Central memory CD8-positive, alpha-beta T cell (primary cell): ENCODE data around the gene ATP5F1D.

Source experiments
- ATAC-seq: fragments of 150-1000 bp; cut with Tn5 transposase; replicated peaks from 2 replicates; pipeline ENCODE4 v1.10.0; 2022; ENCODE audit warnings: mild to moderate bottlenecking, moderate FRiP score, moderate number of reproducible peaks; ENCODE audit not compliant: poor library complexity, severe bottlenecking; ENCODE audit errors: extremely low read depth
- DNase-seq, 2 donors: peaks; one replicate each; pipeline ENCODE4 v3.0.0; 2021; ENCODE audit warnings: low spot score in 2 of 2
- H3K27ac Mint-ChIP-seq: one replicate; pipeline ENCODE4 v1.8.0; 2022; ENCODE audit warnings: low read depth, mild to moderate bottlenecking, moderate library complexity, mixed read lengths
- H3K27me3 Mint-ChIP-seq: one replicate; pipeline ENCODE4 v1.8.0; 2022; ENCODE audit warnings: mixed read lengths
- H3K36me3 Mint-ChIP-seq: one replicate; pipeline ENCODE4 v1.8.0; 2022; ENCODE audit warnings: mild to moderate bottlenecking, moderate library complexity, mixed read lengths; ENCODE audit not compliant: insufficient read depth
- H3K4me1 Mint-ChIP-seq: one replicate; pipeline ENCODE4 v1.8.0; 2022; ENCODE audit warnings: mixed read lengths
- H3K4me3 Mint-ChIP-seq: one replicate; pipeline ENCODE4 v1.8.0; 2022; ENCODE audit warnings: mild to moderate bottlenecking, moderate library complexity, mixed read lengths
- H3K9me3 Mint-ChIP-seq: one replicate; pipeline ENCODE4 v1.8.0; 2022; ENCODE audit warnings: mixed read lengths

ATP5F1D gene

DNA sequence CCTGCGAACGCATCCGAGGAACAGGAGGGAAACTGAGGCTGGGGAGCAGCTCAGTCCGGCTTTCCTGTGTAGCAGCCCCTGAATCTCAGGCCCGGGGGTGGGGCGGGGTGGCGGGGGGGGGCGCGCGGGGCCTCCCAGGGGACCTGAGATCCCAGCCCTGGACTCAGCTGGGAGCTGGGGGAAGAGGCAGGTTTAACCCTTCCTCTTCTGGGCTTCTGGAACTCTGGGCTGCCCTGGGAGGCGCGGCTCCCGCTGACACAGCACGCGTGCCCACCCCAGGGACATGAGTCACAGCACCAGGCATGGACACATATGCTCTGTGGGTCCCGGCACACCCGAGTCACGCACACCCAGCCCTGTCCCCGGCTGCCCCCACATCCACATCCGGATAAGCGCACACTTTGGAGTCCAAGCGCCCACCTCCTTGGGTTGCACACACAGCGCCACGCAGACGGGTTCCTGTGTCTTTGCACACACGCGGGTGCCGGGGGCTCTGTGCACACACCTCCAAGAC is 24.1 kb downstream of the ATP5F1D start:
- Mint-ChIP-seq H3K4me3 (peak overlapping the region; percentile 82), H3K36me3 (peaks cover 34% of the 10 kb centered on the region), H3K4me1 (peaks cover 67% of the 10 kb centered on the region), H3K9me3 (no peaks in the 10 kb centered on the region), H3K27ac (peak overlapping the region; percentile 25), H3K27me3 (no peaks in the 10 kb centered on the region)
- ATAC-seq (no peak), DNase-seq (no peak)

DNA sequence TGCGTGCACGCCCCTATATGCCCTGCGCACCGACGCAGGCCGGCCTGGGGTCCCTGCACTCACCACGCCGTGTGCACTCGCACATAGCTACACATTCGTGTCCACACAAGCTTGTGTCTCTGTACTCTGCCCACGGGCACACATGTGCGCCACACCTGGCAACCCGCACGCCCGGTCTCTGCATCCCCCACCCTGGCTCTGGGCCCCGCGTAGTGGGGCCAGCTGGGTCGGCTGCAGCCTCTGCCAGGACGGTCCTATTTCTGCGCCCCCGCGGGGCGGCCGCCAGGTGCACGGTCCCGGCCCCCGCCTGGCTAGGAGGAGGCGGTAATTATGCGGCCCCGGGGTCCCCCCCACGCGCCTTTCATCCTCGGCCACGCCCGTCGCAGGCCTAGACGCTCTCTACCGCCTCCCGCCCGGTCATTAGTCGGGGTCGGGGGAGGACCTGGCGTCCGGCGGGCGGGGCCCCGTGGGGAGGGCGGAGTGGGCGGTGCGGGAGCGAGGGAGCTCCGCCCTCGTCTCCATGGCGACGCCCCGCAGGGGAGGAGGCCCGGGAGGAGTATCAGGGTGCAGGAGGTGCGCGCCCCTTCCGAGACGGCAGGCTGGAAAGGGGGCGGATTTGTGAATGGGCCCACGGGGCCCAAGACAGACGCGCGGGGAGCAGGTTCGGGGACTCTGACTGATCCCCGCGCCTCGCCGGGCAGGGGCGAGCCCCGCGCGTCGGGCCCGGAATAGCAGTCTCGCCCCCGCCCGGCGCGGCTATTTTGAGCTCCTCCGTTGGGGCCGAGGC is 24.8 kb downstream of the ATP5F1D start:
- ATAC-seq = peak; percentile 29
- H3K36me3 Mint-ChIP-seq = peaks cover 34% of the 10 kb centered on the region
- peak overlapping the region; percentile 82 for H3K4me3 Mint-ChIP-seq
- no peak overlapping the region for H3K27ac Mint-ChIP-seq
- no peaks in the 10 kb centered on the region for H3K9me3 Mint-ChIP-seq
- DNase-seq = peak; percentile 74 to 77
- no peaks in the 10 kb centered on the region for H3K27me3 Mint-ChIP-seq
- H3K4me1 Mint-ChIP-seq = peaks cover 71% of the 10 kb centered on the region

DNA sequence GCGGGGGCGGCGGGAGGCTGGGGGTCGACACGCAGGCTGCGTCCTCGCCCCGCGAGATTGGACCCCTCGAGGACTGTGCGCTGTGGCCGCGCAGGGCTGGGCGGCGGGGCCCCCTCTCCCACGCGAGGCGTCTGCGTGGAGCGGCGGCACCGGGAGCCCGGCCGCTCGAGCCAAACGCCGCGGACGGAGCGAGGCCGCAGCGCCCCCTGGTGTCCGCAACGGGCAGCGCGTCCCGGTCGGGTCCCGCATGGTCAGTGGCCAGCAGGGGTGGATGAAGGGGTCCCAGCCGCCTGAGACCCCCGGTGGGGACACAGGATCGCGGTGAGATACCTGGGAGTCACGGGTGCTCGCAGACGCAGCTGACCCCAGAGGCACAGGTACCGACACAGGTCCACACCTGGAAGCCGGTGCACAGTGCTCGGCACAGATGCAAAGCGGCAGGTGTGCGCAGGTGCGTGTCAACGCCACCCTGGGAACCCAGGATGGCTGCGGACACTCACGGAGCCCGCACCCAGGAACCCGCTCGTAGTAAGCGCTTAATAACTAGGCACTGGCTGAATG is 25.4 kb downstream of the ATP5F1D start:
- Mint-ChIP-seq H3K4me1 (peaks cover 71% of the 10 kb centered on the region), H3K27ac (peak overlapping the region; percentile 95)
- ATAC-seq = no peak

DNA sequence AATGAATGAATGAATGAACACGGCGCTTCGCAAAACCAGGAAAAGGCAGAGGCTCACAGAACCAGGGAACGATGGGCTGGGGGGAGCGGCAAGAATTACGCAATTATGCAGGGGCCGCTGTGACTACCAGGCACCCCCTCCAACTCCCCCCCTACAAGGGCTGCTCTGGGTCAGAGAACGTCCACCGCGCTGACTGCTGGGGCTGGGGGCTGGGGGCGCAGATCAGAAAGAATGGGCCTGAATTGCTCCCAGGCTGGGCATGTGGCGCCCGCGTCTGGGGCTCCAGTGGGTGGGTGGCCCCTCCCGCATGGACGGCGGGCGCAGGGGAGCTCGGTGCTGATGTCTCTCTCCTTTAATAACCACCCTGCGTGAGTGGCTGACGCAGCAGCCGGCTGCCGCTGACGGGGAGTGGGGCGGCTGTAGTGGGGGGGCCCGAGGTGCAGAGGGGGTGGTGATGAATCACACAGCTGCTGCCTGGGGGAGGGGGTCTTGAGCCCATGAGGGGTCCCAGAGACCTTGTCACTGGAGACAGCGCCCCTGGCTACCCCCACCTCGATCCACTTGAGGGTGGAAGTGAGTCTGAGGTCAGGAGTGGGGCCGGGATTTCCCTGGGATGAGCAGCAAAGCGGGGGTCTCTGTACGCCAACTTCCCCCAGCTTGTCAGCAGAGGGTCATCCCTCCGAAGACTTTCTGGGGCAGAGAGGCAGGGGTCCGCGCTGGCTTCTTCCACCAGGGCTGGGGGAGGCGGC is 26.1 kb downstream of the ATP5F1D start:
- Mint-ChIP-seq H3K4me3 (peak overlapping the region; percentile 82), H3K27ac (peak overlapping the region; percentile 95), H3K4me1 (peaks cover 69% of the 10 kb centered on the region), H3K9me3 (no peaks in the 10 kb centered on the region), H3K27me3 (no peaks in the 10 kb centered on the region), H3K36me3 (peaks cover 44% of the 10 kb centered on the region)
- ATAC-seq (no peak), DNase-seq (no peak)

More for the DNA sequence above, 25.4 kb downstream of the ATP5F1D start:
- H3K36me3 Mint-ChIP-seq = peaks cover 38% of the 10 kb centered on the region
- peak; percentile 59 to 76 for DNase-seq
- peak overlapping the region; percentile 82 for H3K4me3 Mint-ChIP-seq
- H3K27me3 Mint-ChIP-seq = no peaks in the 10 kb centered on the region
- no peaks in the 10 kb centered on the region for H3K9me3 Mint-ChIP-seq

DNA sequence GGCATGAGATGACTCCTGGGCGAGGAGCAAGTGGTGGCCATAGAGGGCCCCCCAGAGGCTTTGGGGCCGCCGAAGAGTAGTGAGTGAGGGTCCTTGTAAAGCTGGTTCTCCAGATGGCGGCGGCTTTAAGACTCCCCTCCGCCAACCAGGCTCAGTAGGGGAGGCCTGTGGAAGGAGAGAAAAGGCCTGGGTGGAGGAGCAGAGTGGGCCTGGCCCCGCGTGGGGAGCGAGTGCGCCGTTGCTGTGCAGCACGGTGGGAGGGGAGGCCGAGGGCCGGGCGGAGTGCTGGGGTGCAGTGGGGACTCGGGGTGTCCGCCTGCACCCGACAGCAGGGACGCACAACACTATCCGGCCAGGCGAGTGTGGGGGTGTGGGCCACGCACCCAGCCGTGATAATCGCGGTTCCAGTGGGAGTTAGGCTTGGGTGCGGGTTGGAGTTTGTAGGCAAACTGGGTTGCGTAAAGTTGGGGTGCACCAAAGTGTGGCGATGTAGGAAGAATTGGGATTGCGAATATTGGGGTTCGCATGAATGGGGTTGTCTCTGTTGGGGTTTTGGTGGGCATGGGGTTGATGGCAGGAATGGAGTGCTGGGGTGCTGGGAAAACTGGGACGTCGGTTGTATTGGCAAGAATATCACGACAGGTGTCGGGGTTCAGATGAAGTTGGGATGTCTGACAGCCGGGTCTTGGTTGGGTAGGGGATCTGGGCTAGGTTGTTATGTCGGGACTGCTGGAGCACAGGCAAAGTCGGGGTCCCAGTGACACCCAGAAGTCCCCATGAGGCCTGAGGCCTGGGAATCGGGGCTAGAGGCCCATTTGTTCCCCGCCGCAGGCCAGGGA is 26.9 kb downstream of the ATP5F1D start:
- ATAC-seq = no peak
- H3K27ac Mint-ChIP-seq = peak overlapping the region; percentile 95
- peak overlapping the region; percentile 82 for H3K4me3 Mint-ChIP-seq
- no peak for DNase-seq
- peaks cover 66% of the 10 kb centered on the region for H3K4me1 Mint-ChIP-seq
- H3K9me3 Mint-ChIP-seq = no peaks in the 10 kb centered on the region
- H3K27me3 Mint-ChIP-seq = no peaks in the 10 kb centered on the region
- peaks cover 52% of the 10 kb centered on the region for H3K36me3 Mint-ChIP-seq

DNA sequence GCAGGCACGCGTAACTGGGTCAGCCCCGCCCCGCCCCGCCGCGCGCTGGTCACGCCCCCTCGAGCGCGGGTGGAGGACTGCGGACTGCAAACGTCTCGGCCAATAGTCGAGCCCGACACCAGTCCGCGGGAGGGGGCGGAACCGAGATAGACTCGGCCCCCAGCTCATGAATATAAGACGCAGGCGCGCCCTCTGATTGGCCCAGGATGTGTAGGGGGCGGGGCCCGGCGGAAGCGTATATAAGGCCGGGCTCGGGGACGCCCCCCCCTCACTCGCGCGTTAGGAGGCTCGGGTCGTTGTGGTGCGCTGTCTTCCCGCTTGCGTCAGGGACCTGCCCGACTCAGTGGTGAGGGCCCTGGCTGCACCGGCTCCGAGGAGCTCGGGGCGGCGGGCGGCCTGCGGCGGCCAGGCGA is 27.5 kb downstream of the ATP5F1D start, which contains the start of gene CIRBP:
TSS of gene CIRBP (plus strand) at position 268 of the 413 bp plus-strand sequence. CDS start 1,602 bp downstream, outside the sequence.
- Mint-ChIP-seq H3K9me3 (no peaks in the 10 kb centered on the region), H3K27ac (peak within 1 kb of the TSS; percentile 95), H3K4me3 (peak within 1 kb of the TSS; percentile 85), H3K4me1 (peaks cover 72% of the 10 kb centered on the region), H3K27me3 (no peaks in the 10 kb centered on the region), H3K36me3 (peaks cover 59% of the 10 kb centered on the region)
- peak; percentile 98 to 99 for DNase-seq
- peak; percentile 79 for ATAC-seq

DNA sequence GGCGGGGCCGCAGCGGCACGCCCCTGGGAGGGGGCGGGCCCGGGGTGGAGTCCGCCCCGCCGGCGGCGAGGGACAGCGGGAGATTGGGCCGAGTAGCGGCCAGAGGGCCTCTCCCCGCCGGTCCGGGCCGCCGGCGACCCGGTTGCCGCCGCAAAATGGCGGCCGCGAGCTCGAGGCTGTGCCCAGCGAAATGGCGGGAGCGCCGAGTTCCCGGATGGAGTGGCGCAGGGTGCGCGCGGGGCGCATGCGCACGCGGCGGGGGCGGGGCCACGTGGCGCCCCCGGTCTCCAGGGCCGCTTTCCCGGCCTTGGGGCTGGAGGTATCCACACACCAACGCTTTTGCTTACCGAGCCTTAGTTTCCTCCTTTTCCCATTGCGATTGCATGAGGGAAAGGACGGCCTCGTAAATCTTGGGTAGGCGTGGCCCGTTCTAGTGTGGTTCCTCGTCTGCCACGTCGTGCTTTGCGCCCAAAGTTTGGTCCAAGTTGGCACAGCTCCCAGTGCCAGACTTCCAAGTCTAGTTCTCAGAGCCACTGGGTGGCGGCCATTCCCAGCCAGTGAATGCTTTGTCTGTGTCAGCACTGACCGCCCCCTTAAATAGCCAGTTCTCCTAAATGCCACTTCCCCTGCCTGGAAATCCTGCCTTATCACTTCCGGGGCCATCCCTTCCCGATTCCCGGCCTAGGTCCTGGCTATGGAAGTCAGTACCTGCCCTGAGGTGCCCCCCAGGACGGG is 28.1 kb downstream of the ATP5F1D start:
- peak; percentile 50 for ATAC-seq
- H3K36me3 Mint-ChIP-seq = peaks cover 63% of the 10 kb centered on the region
- DNase-seq = peak; percentile 80 to 81
- H3K27ac Mint-ChIP-seq = peak overlapping the region; percentile 95
- peaks cover 70% of the 10 kb centered on the region for H3K4me1 Mint-ChIP-seq
- no peaks in the 10 kb centered on the region for H3K27me3 Mint-ChIP-seq
- peak overlapping the region; percentile 85 for H3K4me3 Mint-ChIP-seq
- H3K9me3 Mint-ChIP-seq = no peaks in the 10 kb centered on the region

DNA sequence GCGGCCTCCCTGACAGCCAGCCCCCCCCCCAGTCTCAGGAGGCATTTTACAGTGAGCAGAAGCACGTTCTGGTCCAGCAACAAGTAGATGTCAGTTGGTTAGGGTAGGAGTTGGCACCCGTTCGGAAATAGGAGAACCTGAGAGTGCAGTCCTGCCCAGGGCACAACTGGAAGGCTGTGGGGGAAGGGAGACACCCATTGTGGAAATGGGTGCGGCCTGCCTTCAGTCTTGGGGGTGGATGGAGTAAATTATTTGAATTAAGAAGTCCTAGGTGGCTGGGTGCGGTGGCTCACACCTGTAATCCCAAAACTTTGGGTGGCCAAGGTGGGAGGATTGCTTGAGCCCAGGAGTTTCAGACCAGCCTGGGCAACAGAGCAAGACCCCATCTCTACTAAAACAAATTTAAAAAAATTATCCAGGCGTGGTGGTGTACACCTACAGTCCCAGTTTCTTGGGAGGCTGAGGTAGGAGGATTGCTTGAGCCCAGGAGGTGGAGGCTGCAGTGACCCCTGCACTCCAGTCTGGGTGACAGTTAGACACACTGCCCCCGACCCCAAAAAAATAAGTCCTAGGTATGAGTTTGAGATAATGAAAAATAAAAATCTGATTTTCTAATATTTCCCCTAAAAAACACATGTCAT is 28.8 kb downstream of the ATP5F1D start:
- peak overlapping the region; percentile 95 for H3K27ac Mint-ChIP-seq
- H3K9me3 Mint-ChIP-seq = no peaks in the 10 kb centered on the region
- DNase-seq (no peak), ATAC-seq (no peak)
- peaks cover 63% of the 10 kb centered on the region for H3K4me1 Mint-ChIP-seq
- no peaks in the 10 kb centered on the region for H3K27me3 Mint-ChIP-seq
- H3K4me3 Mint-ChIP-seq = peak overlapping the region; percentile 85
- H3K36me3 Mint-ChIP-seq = peaks cover 66% of the 10 kb centered on the region

DNA sequence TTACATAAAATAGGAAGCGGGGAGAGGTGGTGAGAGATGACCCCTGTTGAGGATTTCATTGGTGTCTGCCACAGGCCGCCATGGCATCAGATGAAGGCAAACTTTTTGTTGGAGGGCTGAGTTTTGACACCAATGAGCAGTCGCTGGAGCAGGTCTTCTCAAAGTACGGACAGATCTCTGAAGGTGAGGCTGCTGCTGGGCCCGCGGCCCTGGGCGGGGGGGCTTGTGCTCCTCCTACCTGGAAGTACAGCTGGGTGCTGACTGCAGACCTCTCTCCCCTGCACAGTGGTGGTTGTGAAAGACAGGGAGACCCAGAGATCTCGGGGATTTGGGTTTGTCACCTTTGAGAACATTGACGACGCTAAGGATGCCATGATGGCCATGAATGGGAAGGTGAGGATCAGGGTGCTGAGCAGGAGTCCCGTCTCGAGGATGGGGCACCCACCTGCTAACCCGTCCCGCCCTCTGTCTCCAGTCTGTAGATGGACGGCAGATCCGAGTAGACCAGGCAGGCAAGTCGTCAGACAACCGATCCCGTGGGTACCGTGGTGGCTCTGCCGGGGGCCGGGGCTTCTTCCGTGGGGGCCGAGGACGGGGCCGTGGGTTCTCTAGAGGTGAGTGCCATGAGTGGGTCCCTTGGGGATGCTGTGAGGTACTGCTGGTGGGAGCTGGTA is 29.4 kb downstream of the ATP5F1D start:
- H3K9me3 Mint-ChIP-seq = no peaks in the 10 kb centered on the region
- H3K4me1 Mint-ChIP-seq = peaks cover 60% of the 10 kb centered on the region
- H3K27ac Mint-ChIP-seq = peak overlapping the region; percentile 95
- ATAC-seq (no peak), DNase-seq (no peak)
- peaks cover 68% of the 10 kb centered on the region for H3K36me3 Mint-ChIP-seq
- H3K4me3 Mint-ChIP-seq = peak overlapping the region; percentile 85
- no peaks in the 10 kb centered on the region for H3K27me3 Mint-ChIP-seq

DNA sequence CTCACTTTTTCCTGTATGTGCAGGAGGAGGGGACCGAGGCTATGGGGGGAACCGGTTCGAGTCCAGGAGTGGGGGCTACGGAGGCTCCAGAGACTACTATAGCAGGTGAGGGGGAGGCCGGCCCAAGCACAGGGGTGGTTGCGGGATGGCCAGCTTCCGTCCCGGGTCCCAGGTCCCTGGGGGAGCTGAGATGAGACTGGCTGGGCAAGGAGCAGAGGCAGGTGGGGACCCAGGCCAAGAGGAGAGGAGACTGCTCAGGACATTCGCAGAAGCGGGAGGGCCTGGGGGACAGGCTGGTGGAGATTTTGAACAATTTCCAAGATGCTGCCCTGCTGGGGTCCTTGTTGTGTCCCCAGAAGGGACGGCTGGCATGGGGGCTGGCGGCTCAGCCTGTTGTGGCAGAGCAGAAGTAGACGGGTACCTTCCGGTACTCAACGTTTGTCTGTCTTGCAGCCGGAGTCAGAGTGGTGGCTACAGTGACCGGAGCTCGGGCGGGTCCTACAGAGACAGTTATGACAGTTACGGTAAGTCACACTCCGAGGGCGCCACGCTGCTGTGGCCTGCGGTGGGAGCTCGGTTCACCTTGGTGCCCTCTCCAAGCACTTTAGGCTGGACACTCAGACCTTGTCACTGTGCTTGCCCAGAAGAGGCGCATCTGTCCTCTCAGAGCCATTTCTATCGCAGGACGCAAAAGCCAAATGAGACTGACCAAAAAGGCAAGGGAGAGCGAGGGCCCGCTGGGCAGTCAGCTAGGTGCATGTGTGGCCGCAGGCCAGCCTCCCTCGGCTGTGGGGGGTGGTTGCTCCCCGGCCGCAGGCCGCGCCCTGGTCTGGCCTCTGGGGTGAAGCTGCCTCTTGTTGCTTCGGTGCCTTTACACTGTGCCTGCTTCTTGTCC is 30.2 kb downstream of the ATP5F1D start:
- H3K9me3 Mint-ChIP-seq = no peaks in the 10 kb centered on the region
- H3K27me3 Mint-ChIP-seq = no peaks in the 10 kb centered on the region
- ATAC-seq (no peak), DNase-seq (no peak)
- peak overlapping the region; percentile 95 for H3K27ac Mint-ChIP-seq
- peaks cover 66% of the 10 kb centered on the region for H3K4me1 Mint-ChIP-seq
- peaks cover 67% of the 10 kb centered on the region for H3K36me3 Mint-ChIP-seq
- H3K4me3 Mint-ChIP-seq = peak overlapping the region; percentile 85
